B cell (primary cell): ENCODE measurements around the gene CHST11. TPM values are rescaled to one million over a fixed set of nuclear protein-coding genes. Genes with fewer than 3 reads are reported as not detected.

Experiments
- ATAC-seq: fragments of 200-7000 bp; cut with Tn5 transposase; one replicate; pipeline ENCODE4 v1.10.0; 2021; ENCODE audit warnings: low read depth, mild to moderate bottlenecking, moderate number of reproducible peaks, moderate library complexity
- CTCF ChIA-PET: fragments of 350-600 bp; sonication (Branson Sonifier 250); formaldehyde crosslinking; loops from one replicate; lab custom pipeline; 2021; ENCODE audit warnings: antibody characterized with exemption, inconsistent platforms; lab: Charles Lee
- POLR2A ChIA-PET: fragments of 350-600 bp; sonication (Branson Sonifier 250); formaldehyde crosslinking; loops from one replicate; lab custom pipeline; 2021; ENCODE audit warnings: antibody characterized with exemption; lab: Charles Lee
- DNase-seq: peaks from one replicate; pipeline ENCODE4 v3.0.0; 2013
- H2AFZ ChIP-seq: 2 replicates; pipeline ENCODE4 v1.6.1; 2012; ENCODE audit warnings: mild to moderate bottlenecking, low read depth, low read length; ENCODE audit not compliant: insufficient read depth, poor library complexity, severe bottlenecking
- H3K27ac ChIP-seq, 2 donors: 1 replicate in 1 of 2; 2 replicates in 1 of 2; pipeline ENCODE4 v1.5.1; 2012 to 2013; ENCODE audit warnings: low read length in 2 of 2, mild to moderate bottlenecking in 2 of 2, moderate library complexity in 1 of 2
- H3K27me3 ChIP-seq, 4 experiments: fragments of 200-600 bp in 1 of 4; sonication (generic) in 1 of 4; replicated peaks in 1 of 4; 1 replicate in 2 of 4; 2 replicates in 2 of 4; pipeline versions ENCODE4 v1.6.1 to v1.7.0; 2013 to 2016; ENCODE audit warnings: low read length in 3 of 4, mild to moderate bottlenecking in 2 of 4, mixed read lengths in 1 of 4, moderate library complexity in 1 of 4; ENCODE audit not compliant: insufficient read depth in 4 of 4, control insufficient read depth in 3 of 4; ENCODE audit errors: control extremely low read depth in 1 of 4
- H3K36me3 ChIP-seq, 2 experiments: replicated peaks in 1 of 2; 1 replicate in 1 of 2; 2 replicates in 1 of 2; pipeline versions ENCODE4 v1.6.1 to v1.7.1; 2013; ENCODE audit warnings: low read length in 1 of 2; ENCODE audit not compliant: insufficient read depth in 2 of 2, control insufficient read depth in 1 of 2; ENCODE audit errors: control extremely low read depth in 1 of 2, extremely low read depth in 1 of 2
- H3K4me1 ChIP-seq, 2 donors: fragments of 200-600 bp in 1 of 2; sonication (generic) in 1 of 2; 1 replicate in 1 of 2; 2 replicates in 1 of 2; pipeline versions ENCODE4 v1.5.1 to v1.6.1; 2013 to 2017; ENCODE audit warnings: low read length in 2 of 2; ENCODE audit not compliant: control insufficient read depth in 2 of 2, insufficient read depth in 2 of 2
- H3K4me2 ChIP-seq: replicated peaks from 2 replicates; pipeline ENCODE3; 2012; ENCODE audit warnings: mild to moderate bottlenecking, low read depth, low read length; ENCODE audit not compliant: poor library complexity, severe bottlenecking
- H3K4me3 ChIP-seq, 5 experiments: fragments of 200-600 bp in 1 of 5; sonication (generic) in 1 of 5; 1 replicate in 3 of 5; 2 replicates in 2 of 5; pipeline versions ENCODE4 v1.5.1 to v1.7.0; 2011 to 2016; ENCODE audit warnings: low read length in 4 of 5, mild to moderate bottlenecking in 4 of 5, low read depth in 2 of 5, control low read depth in 1 of 5, moderate library complexity in 1 of 5; ENCODE audit not compliant: insufficient read depth in 1 of 5; ENCODE audit errors: control extremely low read depth in 1 of 5, extremely low read depth in 1 of 5
- H3K79me2 ChIP-seq: fragments of 200-600 bp; sonication (generic); one replicate; pipeline ENCODE4 v1.6.0; 2016; ENCODE audit warnings: low read length; ENCODE audit not compliant: control insufficient read depth, insufficient read depth
- H3K9ac ChIP-seq: fragments of 200-600 bp; sonication (generic); 2 replicates; pipeline ENCODE4 v1.6.1; 2017; ENCODE audit warnings: mild to moderate bottlenecking, low read length, moderate library complexity
- H3K9me3 ChIP-seq, 3 donors: one replicate each; pipeline versions ENCODE4 v1.6.1 to v1.7.1; 2013; ENCODE audit warnings: low read length in 2 of 3; ENCODE audit not compliant: control insufficient read depth in 2 of 3, insufficient read depth in 1 of 3; ENCODE audit errors: control extremely low read depth in 1 of 3
- H4K20me1 ChIP-seq: 2 replicates; pipeline ENCODE4 v1.6.0; 2012; ENCODE audit warnings: mild to moderate bottlenecking, low read length; ENCODE audit not compliant: insufficient read depth, control insufficient read depth, poor library complexity, severe bottlenecking
- H3K27ac Mint-ChIP-seq: one replicate; pipeline ENCODE4 v1.8.0; 2021; ENCODE audit warnings: mixed read lengths
- H3K27me3 Mint-ChIP-seq: one replicate; pipeline ENCODE4 v1.8.0; 2021; ENCODE audit warnings: mixed read lengths
- H3K4me1 Mint-ChIP-seq: one replicate; pipeline ENCODE4 v1.8.0; 2021; ENCODE audit warnings: mixed read lengths
- H3K4me3 Mint-ChIP-seq: one replicate; pipeline ENCODE4 v1.8.0; 2021; ENCODE audit warnings: mixed read lengths
- H3K9me3 Mint-ChIP-seq: one replicate; pipeline ENCODE4 v1.8.0; 2022; ENCODE audit warnings: mixed read lengths; ENCODE audit not compliant: insufficient read depth
- CTCF ChIP-seq: fragments of 200-600 bp; IDR thresholded peaks from one replicate; pipeline ENCODE4 v1.8.0; 2022; ENCODE audit warnings: antibody characterized with exemption, mild to moderate bottlenecking
- EZH2 ChIP-seq: IDR thresholded peaks from 2 replicates; pipeline ENCODE4 v1.6.1; 2012; ENCODE audit warnings: borderline replicate concordance, low read depth, mild to moderate bottlenecking, moderate library complexity, low read length; ENCODE audit not compliant: insufficient read depth, poor library complexity, severe bottlenecking
- WGBS: methylation state at CpG from one replicate; pipeline ENCODE4 v1.1.5; 2013; ENCODE audit warnings: missing lambda C conversion rate; ENCODE audit not compliant: insufficient coverage; 5-methylcytosine and 5-hydroxymethylcytosine counted together
- intact Hi-C: fragments of 100-400 bp; cut with micrococcal nuclease; formaldehyde crosslinking; loops from one replicate; pipeline ENCODE4 v1.10.0; 2022
- polyA plus RNA-seq: library from polyadenylated mRNA; depleted of rRNA; stranded (reverse); fragments of >200 nt; gene quantifications from 2 replicates; pipeline ENCODE4 v1.2.3, GENCODE V29; 2012
- total RNA-seq, 2 donors: library from RNA; stranded (reverse); fragments of 120-200 nt in 1 of 2; gene quantifications; 1 replicate in 1 of 2; 2 replicates in 1 of 2; pipeline versions ENCODE4 v1.2.3 to v1.2.4, GENCODE V29; 2013 to 2022

CHST11 gene
- total and polyA plus RNA-seq, 2 donors (not counting 1 experiment from before 2014, with no cell fraction given) = 46.3 to 152 TPM

DNA sequence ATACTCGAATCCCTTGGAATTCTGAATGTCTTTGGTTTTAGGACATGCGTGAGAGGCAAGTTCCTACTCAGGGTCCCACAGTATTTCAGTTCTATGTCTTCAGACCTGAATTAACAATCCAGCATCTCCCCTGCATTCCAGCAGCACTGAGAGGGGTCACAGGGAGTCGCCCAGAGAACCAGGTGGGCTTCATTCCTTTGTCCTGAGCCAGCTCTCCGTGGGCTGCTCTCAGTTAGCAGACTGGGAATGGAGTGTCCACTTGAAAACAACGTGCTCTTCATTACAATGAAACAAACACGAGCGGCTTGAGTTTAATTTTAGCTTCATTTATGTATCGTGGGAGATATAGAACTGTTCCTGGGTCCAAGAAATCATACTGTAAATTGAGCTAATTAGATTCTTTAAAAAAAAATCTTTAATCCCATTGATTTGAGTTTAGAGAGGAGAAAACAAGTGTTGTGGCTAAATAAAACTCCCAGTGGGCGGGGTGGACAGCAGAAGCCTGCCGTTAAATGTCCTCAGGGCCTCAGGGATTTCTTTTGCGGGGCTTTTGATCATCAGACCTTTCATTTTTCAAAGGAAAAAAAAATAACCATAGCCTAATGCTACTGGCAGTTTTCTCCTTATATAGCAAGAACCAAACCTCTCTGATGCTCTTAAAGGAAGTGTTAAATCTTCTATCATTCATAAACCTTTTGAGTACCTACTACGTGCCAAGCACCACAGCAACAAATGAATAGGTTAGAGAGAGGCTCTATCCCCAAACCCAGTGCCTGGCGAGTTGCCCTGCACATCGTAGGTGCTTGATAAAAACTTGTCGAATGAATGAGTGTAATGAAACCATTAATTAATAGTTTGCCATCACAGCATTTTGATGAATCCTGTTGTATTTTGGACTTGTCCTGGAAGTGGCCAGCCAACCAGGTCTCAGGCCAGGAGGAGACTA lies 140.4 kb downstream of the CHST11 start:
- peaks cover 0 to 3% of the 10 kb centered on the region in 2 experiments for H3K36me3 ChIP-seq
- Mint-ChIP-seq H3K27ac (peak overlapping the region; percentile 23), H3K4me3 (no peak overlapping the region), H3K9me3 (no peaks in the 10 kb centered on the region), H3K27me3 (no peaks in the 10 kb centered on the region), H3K4me1 (peaks cover 78% of the 10 kb centered on the region)
- H4K20me1 ChIP-seq = peaks cover 79% of the 10 kb centered on the region
- no peak overlapping the region for H3K9ac ChIP-seq
- DNase-seq (no peak), ATAC-seq (peak; percentile 31)
- no peaks in the 10 kb centered on the region for H3K27me3 ChIP-seq
- peak overlapping the region in 1 of 2 donors; percentile 0 for H3K27ac ChIP-seq
- no peaks in the 10 kb centered on the region for H3K9me3 ChIP-seq
- no peak overlapping the region for H2AFZ ChIP-seq
- intact Hi-C loops = loop anchor here (2.0 kb wide), 1 partner anchor 14 kb away; no protein-coding TSS in a partner anchor
- ChIA-PET CTCF (interaction anchor here (1.6 kb wide), 1 partner anchor 215 kb away, joined by 3 read pairs; no protein-coding TSS in a partner anchor), POLR2A (no interaction called here)
- H3K79me2 ChIP-seq = peaks cover 100% of the 10 kb centered on the region
- TF ChIP-seq EZH2 (no peak), CTCF (no peak)
- WGBS = 33% methylated on average over 3 of the region's 15 CpGs
- H3K4me1 ChIP-seq = peaks cover 46 to 56% of the 10 kb centered on the region in 2 donors
- peak overlapping the region; percentile 13 for H3K4me2 ChIP-seq
- H3K4me3 ChIP-seq = no peak overlapping the region
